ENCODE results near the gene MFN2.
"Not testable (repeated sequence)": the region's sequence is repeated elsewhere in the genome, so short reads cannot be mapped to it uniquely, and the experiment has no call there.

The MFN2 gene

GRCh38 chr1:11938722-11939526, 41.3 kb upstream of the MFN2 start:
- Histone ChIP-seq H3K36me3 (peaks cover 7% of the 10 kb centered on the region; the same call in 1 of the 2 replicates), H3K27ac (no peak overlapping the region; the same call in 1 of the 2 replicates)
- peak; percentile 34 for DNase-seq

GRCh38 chr1:11939794-11940193, 40.5 kb upstream of the MFN2 start:
- H3K36me3 ChIP-seq; H3K27ac ChIP-seq; H3K27me3 ChIP-seq (ENCODE audit: insufficient read depth, low read depth, severe bottlenecking); H3K9me3 ChIP-seq (ENCODE audit: severe bottlenecking); DNase-seq; H3K4me3 ChIP-seq (ENCODE audit: low read depth, low read length): not testable (repeated sequence)

More at GRCh38 chr1:11938722-11939526, 41.3 kb upstream of the MFN2 start:
- no peaks in the 10 kb centered on the region for H3K27me3 ChIP-seq (ENCODE audit: insufficient read depth, low read depth, severe bottlenecking)
- no peaks in the 10 kb centered on the region for H3K9me3 ChIP-seq (ENCODE audit: severe bottlenecking)
- no peak overlapping the region for H3K4me3 ChIP-seq (ENCODE audit: low read depth, low read length)
- TF ChIP-seq CTCF (IDR thresholded peaks at IDR 0.05; ENCODE audit: low read depth, low read length): no peak

GRCh38 chr1:11940260-11940921, 39.9 kb upstream of the MFN2 start:
- H3K36me3 ChIP-seq: peaks cover 7% of the 10 kb centered on the region; the same call in 1 of the 2 replicates
- no peaks in the 10 kb centered on the region for H3K27me3 ChIP-seq (ENCODE audit: insufficient read depth, low read depth, severe bottlenecking)
- no peaks in the 10 kb centered on the region for H3K9me3 ChIP-seq (ENCODE audit: severe bottlenecking)
- no peak for DNase-seq
- H3K4me3 ChIP-seq (ENCODE audit: low read depth, low read length): no peak overlapping the region
- TF ChIP-seq CTCF (IDR thresholded peaks at IDR 0.05; ENCODE audit: low read depth, low read length): no peak
- H3K27ac ChIP-seq: no peak overlapping the region

GRCh38 chr1:11942280-11942679, 38.0 kb upstream of the MFN2 start:
- no peak for DNase-seq
- H3K27ac ChIP-seq: no peak overlapping the region
- H3K27me3 ChIP-seq (ENCODE audit: insufficient read depth, low read depth, severe bottlenecking): no peaks in the 10 kb centered on the region
- no peaks in the 10 kb centered on the region for H3K9me3 ChIP-seq (ENCODE audit: severe bottlenecking)
- peaks cover 3% of the 10 kb centered on the region; the same call in 1 of the 2 replicates for H3K36me3 ChIP-seq
- no peak for TF ChIP-seq CTCF (IDR thresholded peaks at IDR 0.05; ENCODE audit: low read depth, low read length)
- H3K4me3 ChIP-seq (ENCODE audit: low read depth, low read length): no peak overlapping the region

GRCh38 chr1:11943619-11944018, 36.6 kb upstream of the MFN2 start:
- no peak for TF ChIP-seq CTCF (IDR thresholded peaks at IDR 0.05; ENCODE audit: low read depth, low read length)
- DNase-seq: no peak
- Histone ChIP-seq H3K27me3 (ENCODE audit: insufficient read depth, low read depth, severe bottlenecking) (no peaks in the 10 kb centered on the region), H3K27ac (peak overlapping the region; percentile 56), H3K36me3 (peaks cover 5% of the 10 kb centered on the region; the same call in 1 of the 2 replicates), H3K9me3 (ENCODE audit: severe bottlenecking) (no peaks in the 10 kb centered on the region), H3K4me3 (ENCODE audit: low read depth, low read length) (no peak overlapping the region)

- peak; percentile 62 for DNase-seq
- H3K36me3 ChIP-seq: peaks cover 9% of the 10 kb centered on the region
These were observed 35.8 kb upstream of the MFN2 start for GRCh38 chr1:11944358-11944931.

More at GRCh38 chr1:11944358-11944931, 35.8 kb upstream of the MFN2 start:
- no peak for TF ChIP-seq CTCF (IDR thresholded peaks at IDR 0.05; ENCODE audit: low read depth, low read length)
- H3K4me3 ChIP-seq (ENCODE audit: low read depth, low read length): no peak overlapping the region
- H3K27ac ChIP-seq: peak overlapping the region; percentile 56
- no peaks in the 10 kb centered on the region for H3K27me3 ChIP-seq (ENCODE audit: insufficient read depth, low read depth, severe bottlenecking)
- peaks cover 4% of the 10 kb centered on the region for H3K9me3 ChIP-seq (ENCODE audit: severe bottlenecking)

All from WERI-Rb-1 (cell line).